ENCODE results near the gene PRR20G. TPM values are rescaled to one million over a fixed set of nuclear protein-coding genes. Genes with fewer than 3 reads are reported as not detected.

PRR20G gene
- total and polyA plus RNA-seq, 2 of the 4 experiments (the other 2 are of a cell fraction) = not detected

GRCh38 chr3:127321371-127321770, 33.5 kb upstream of the PRR20G start:
- H3K4me1 ChIP-seq (ENCODE audit: control insufficient read depth, insufficient read depth, low read length) = no peaks in the 10 kb centered on the region
- no peaks in the 10 kb centered on the region for H3K27me3 ChIP-seq (ENCODE audit: control insufficient read depth, insufficient read depth, low read length)
- no peak overlapping the region for H2BK5ac ChIP-seq (ENCODE audit: low read depth, low read length, poor library complexity, severe bottlenecking)
- no peak overlapping the region for H3K4me2 ChIP-seq (ENCODE audit: low read depth, low read length)
- ChIA-PET POLR2A (ENCODE audit: unreplicated experiment) (no interaction called here), CTCF (no interaction called here)
- no peaks in the 10 kb centered on the region for H4K20me1 ChIP-seq (ENCODE audit: insufficient read depth, low read length)
- no peak overlapping the region for H3K18ac ChIP-seq (ENCODE audit: low read depth, low read length)
- H2BK20ac ChIP-seq (ENCODE audit: low read depth, low read length) = no peak overlapping the region
- BruUV-seq (replicated peaks) = no TSS peak
- no peaks in the 10 kb centered on the region for H3K36me3 ChIP-seq (ENCODE audit: control insufficient read depth, insufficient read depth, low read length)
- H3K4me3 ChIP-seq (ENCODE audit: insufficient read depth, low read depth, low read length) = no peak overlapping the region
- no CpG with 5 or more reads among the region's 4 CpGs for WGBS, 2 experiments (ENCODE audit: extremely low coverage in 2 of 2, insufficient read length in 1 of 2)
- no peak overlapping the region for H3K23ac ChIP-seq (ENCODE audit: low read depth, low read length)
- no peak overlapping the region for H3K14ac ChIP-seq (replicated peaks; ENCODE audit: low read depth, low read length)
- H3K27ac ChIP-seq (ENCODE audit: insufficient read depth, low read length) = no peak overlapping the region
- no peak overlapping the region for H2BK15ac ChIP-seq (ENCODE audit: low read depth, low read length)
- in situ Hi-C loops (cut with MboI; ENCODE audit: low sequenced_read_pairs) = no loop called here
- ATAC-seq (ENCODE audit: low read depth) (no peak), DNase-seq (no peak)
- TF ChIP-seq RFX5 (IDR thresholded peaks at IDR 0.05; ENCODE audit: low read depth, low read length) (no peak), POLR2A (IDR thresholded peaks at IDR 0.05; ENCODE audit: low read depth, low read length) (no peak), MAFK (IDR thresholded peaks at IDR 0.05; ENCODE audit: low read depth, low read length) (no peak), BHLHE40 (IDR thresholded peaks at IDR 0.05; ENCODE audit: low read depth, low read length) (no peak), CEBPB (IDR thresholded peaks at IDR 0.05; ENCODE audit: low read depth, low read length) (no peak), CTCF (conservative IDR thresholded peaks at IDR 0.05; ENCODE audit: low read depth, low read length) (no peak), RCOR1 (IDR thresholded peaks at IDR 0.05; ENCODE audit: insufficient replicate concordance, low read length) (no peak), ELK1 (IDR thresholded peaks at IDR 0.05; ENCODE audit: borderline replicate concordance, low read depth, low read length) (no peak), USF2 (IDR thresholded peaks at IDR 0.05; ENCODE audit: low read depth, low read length) (no peak), CHD1 (IDR thresholded peaks at IDR 0.05; ENCODE audit: low read depth, low read length) (no peak), RAD21 (IDR thresholded peaks at IDR 0.05; ENCODE audit: low read length) (no peak), NFE2L2 (IDR thresholded peaks at IDR 0.05; ENCODE audit: low read depth, low read length) (no peak)
- no peak overlapping the region for H4K91ac ChIP-seq (ENCODE audit: insufficient read depth, low read depth, low read length)
- H3K4ac ChIP-seq (ENCODE audit: low read depth, low read length) = no peak overlapping the region
- H4K8ac ChIP-seq (ENCODE audit: low read depth in 2 of 2, low read length in 2 of 2) = no peak overlapping the region
- H2AK5ac ChIP-seq (ENCODE audit: low read depth, low read length) = no peak overlapping the region
- H2AFZ ChIP-seq (replicated peaks; ENCODE audit: low read length, poor library complexity) = no peak overlapping the region
- intact Hi-C loops (cut with micrococcal nuclease) = no loop called here
- H3K9ac ChIP-seq (ENCODE audit: low read depth, low read length) = no peak overlapping the region
- no peak overlapping the region for H3K56ac ChIP-seq (ENCODE audit: extremely low read depth, insufficient read depth, low read length)
- dilution Hi-C loops (cut with HindIII; ENCODE audit: low sequenced_read_pairs, unreplicated experiment) = no loop called here
- no peaks in the 10 kb centered on the region for H3K9me1 ChIP-seq (ENCODE audit: insufficient read depth, low read length)
- H2BK120ac ChIP-seq (ENCODE audit: low read depth, low read length) = no peak overlapping the region
- no peak overlapping the region for H4K5ac ChIP-seq (ENCODE audit: low read depth, low read length)
- no peak overlapping the region for H2AK9ac ChIP-seq (replicated peaks; ENCODE audit: low read depth, low read length, poor library complexity)
- H3K9me3 ChIP-seq (ENCODE audit: control insufficient read depth, insufficient read depth, low read length) = no peaks in the 10 kb centered on the region
- no peaks in the 10 kb centered on the region for H3K79me1 ChIP-seq (ENCODE audit: low read depth in 1 of 2, low read length in 2 of 2)

Measured in IMR-90 (cell line).